ENCODE measurements around the gene SRGAP3. TPM values are rescaled to one million over a fixed set of nuclear protein-coding genes. Genes with fewer than 3 reads are reported as not detected.
A peak's percentile ranks its signal among the peaks of the same experiment; 100 is the strongest.

The SRGAP3 gene
- total RNA-seq, 1 donor from 2014 or later, result 21.4 TPM

DNA sequence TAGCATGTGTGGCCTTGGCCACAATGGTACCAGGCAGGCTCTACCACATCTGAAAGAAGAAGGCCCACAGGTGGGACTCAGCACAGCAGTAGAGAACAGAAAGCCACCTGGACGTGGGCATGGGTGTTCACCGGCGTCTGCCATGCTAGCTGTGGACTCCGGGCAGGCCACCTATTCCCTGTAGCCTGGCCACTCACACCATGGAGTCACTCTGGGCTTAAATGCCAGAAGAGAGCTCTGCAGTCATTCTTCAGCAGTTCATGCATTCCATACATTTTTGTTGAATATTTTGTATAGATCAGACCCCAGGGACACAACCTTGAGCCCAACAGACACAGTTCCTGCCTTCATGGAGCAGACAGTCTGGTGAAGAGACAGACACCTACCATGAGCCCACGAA is 138.6 kb downstream of the SRGAP3 start:
- Mint-ChIP-seq H3K36me3 (ENCODE audit: insufficient read depth) (peaks cover 8% of the 10 kb centered on the region), H3K9me3 (ENCODE audit: low read depth) (no peaks in the 10 kb centered on the region), H3K27ac (peak overlapping the region; percentile 71), H3K27me3 (peaks cover 27% of the 10 kb centered on the region), H3K4me1 (ENCODE audit: low read depth) (no peaks in the 10 kb centered on the region), H3K4me3 (ENCODE audit: low read depth) (no peak overlapping the region)
- no peak for TF ChIP-seq CTCF (IDR thresholded peaks at IDR 0.05; ENCODE audit: unreplicated experiment)
- DNase-seq (ENCODE audit: low spot score, unreplicated experiment), result no peak

- Mint-ChIP-seq H3K4me1 (ENCODE audit: low read depth) (no peaks in the 10 kb centered on the region), H3K27ac (no peak overlapping the region), H3K27me3 (peaks cover 27% of the 10 kb centered on the region), H3K4me3 (ENCODE audit: low read depth) (no peak overlapping the region), H3K9me3 (ENCODE audit: low read depth) (no peaks in the 10 kb centered on the region), H3K36me3 (ENCODE audit: insufficient read depth) (peaks cover 7% of the 10 kb centered on the region)
- no peak for DNase-seq (ENCODE audit: low spot score, unreplicated experiment)
- no peak for TF ChIP-seq CTCF (IDR thresholded peaks at IDR 0.05; ENCODE audit: unreplicated experiment)
These were observed 139.1 kb downstream of the SRGAP3 start for GRCh38 chr3:9110316-9110715.

- no peak overlapping the region for H3K27ac Mint-ChIP-seq
- no peak overlapping the region for H3K4me3 Mint-ChIP-seq (ENCODE audit: low read depth)
- H3K9me3 Mint-ChIP-seq (ENCODE audit: low read depth), result no peaks in the 10 kb centered on the region
- TF ChIP-seq CTCF (IDR thresholded peaks at IDR 0.05; ENCODE audit: unreplicated experiment), result no peak
- no peak for DNase-seq (ENCODE audit: low spot score, unreplicated experiment)
- H3K4me1 Mint-ChIP-seq (ENCODE audit: low read depth), result no peaks in the 10 kb centered on the region
- peaks cover 7% of the 10 kb centered on the region for H3K36me3 Mint-ChIP-seq (ENCODE audit: insufficient read depth)
- peaks cover 27% of the 10 kb centered on the region for H3K27me3 Mint-ChIP-seq
These were observed 139.9 kb downstream of the SRGAP3 start for GRCh38 chr3:9109568-9109914.

DNA sequence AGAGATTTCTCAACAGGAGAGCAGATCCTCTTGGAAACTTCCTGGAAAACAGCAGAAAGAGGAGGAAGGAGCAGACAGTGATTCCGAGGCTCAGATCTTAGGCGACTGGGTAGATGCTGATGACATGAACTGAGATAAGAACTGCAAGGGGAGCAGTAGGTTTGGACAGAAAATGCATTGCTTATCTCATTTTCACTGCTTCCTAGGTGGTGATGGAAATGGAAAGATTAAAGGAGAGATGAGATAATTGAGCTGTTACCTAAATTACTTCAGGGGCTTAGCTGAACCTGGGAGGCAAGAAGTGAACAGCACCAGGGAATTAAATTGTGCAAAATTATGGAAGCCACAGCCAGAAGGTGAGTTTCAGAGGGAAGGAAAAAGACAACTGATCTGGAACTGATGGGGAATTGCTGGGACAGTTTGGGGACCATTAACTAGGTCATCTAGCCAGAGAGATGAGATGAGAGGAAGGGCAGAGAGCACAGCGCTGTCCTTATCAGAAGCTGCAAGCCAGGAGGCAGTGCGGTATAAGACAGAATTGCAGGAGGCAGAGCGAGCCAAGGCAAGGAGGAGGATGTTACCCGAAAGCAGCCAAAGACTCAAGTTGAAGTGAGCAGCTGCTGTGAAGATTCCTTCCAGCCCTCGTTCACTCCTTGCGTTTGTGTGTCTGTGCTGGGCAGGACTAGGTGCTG is 140.4 kb downstream of the SRGAP3 start:
- Mint-ChIP-seq H3K27ac (no peak overlapping the region), H3K4me3 (ENCODE audit: low read depth) (no peak overlapping the region), H3K9me3 (ENCODE audit: low read depth) (no peaks in the 10 kb centered on the region), H3K27me3 (peaks cover 27% of the 10 kb centered on the region), H3K36me3 (ENCODE audit: insufficient read depth) (peaks cover 7% of the 10 kb centered on the region), H3K4me1 (ENCODE audit: low read depth) (no peaks in the 10 kb centered on the region)
- no peak for TF ChIP-seq CTCF (IDR thresholded peaks at IDR 0.05; ENCODE audit: unreplicated experiment)
- DNase-seq (ENCODE audit: low spot score, unreplicated experiment), result no peak

DNA sequence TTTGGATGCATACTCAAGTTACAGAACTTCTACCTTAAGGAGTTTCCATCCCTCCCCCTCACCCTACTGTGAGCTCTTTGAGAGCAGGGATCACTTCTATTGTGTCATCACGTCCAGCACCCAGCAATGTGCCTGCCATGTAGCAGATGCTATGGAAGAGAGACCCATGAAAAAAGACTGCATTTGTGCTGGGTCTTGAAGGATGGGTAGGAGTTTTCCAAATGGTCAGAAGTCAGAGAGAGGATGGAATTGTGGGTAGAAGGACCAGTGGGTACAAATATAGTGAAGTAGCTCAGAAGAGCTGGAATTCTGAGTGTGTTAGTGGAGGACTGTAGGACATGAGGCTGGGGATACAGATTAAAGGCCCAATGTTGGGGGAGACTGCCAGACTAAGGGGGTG is 141.7 kb downstream of the SRGAP3 start:
- no peak for DNase-seq (ENCODE audit: low spot score, unreplicated experiment)
- H3K4me1 Mint-ChIP-seq (ENCODE audit: low read depth), result no peaks in the 10 kb centered on the region
- peaks cover 26% of the 10 kb centered on the region for H3K27me3 Mint-ChIP-seq
- peaks cover 10% of the 10 kb centered on the region for H3K36me3 Mint-ChIP-seq (ENCODE audit: insufficient read depth)
- no peak overlapping the region for H3K27ac Mint-ChIP-seq
- no peak overlapping the region for H3K4me3 Mint-ChIP-seq (ENCODE audit: low read depth)
- TF ChIP-seq CTCF (IDR thresholded peaks at IDR 0.05; ENCODE audit: unreplicated experiment), result no peak
- no peaks in the 10 kb centered on the region for H3K9me3 Mint-ChIP-seq (ENCODE audit: low read depth)
